SK-N-SH (cell line): ENCODE results near the gene LRIG1. TPM values are rescaled to one million over a fixed set of nuclear protein-coding genes. Genes with fewer than 3 reads are reported as not detected.

Experiments
- CTCF ChIA-PET: fragments of 300-600, 350-600 bp; formaldehyde crosslinking; extraction: SDS; loops from one replicate; lab custom pipeline; 2021; lab: Yijun Ruan, JAX
- POLR2A ChIA-PET: fragments of 350-600 bp; sonication (Branson Sonifier 250); formaldehyde crosslinking; extraction: SDS; loops from one replicate; lab custom pipeline; 2020; ENCODE audit warnings: antibody characterized with exemption, inconsistent platforms; lab: Yijun Ruan, JAX
- DNase-seq: peaks from one replicate; pipeline ENCODE4 v3.0.0; 2012
- H2AFZ ChIP-seq: fragments of 200-600 bp; sonication (generic); 2 replicates; pipeline ENCODE4 v1.8.1; 2016; ENCODE audit warnings: antibody characterized with exemption, mild to moderate bottlenecking, low read depth
- H3F3A ChIP-seq: fragments of 200-600 bp; sonication (generic); replicated peaks from 2 replicates; pipeline ENCODE3; 2016; ENCODE audit warnings: antibody characterized with exemption, mild to moderate bottlenecking; ENCODE audit not compliant: insufficient read depth
- H3K27ac ChIP-seq, 2 experiments: fragments of 200-500 bp in 1 of 2; fragments of 200-600 bp in 1 of 2; sonication (Bioruptor generic) in 1 of 2; sonication (generic), shearing (Covaris generic) in 1 of 2; 2 replicates each; pipeline versions ENCODE4 v1.5.1 to v1.6.1; 2014 to 2016; ENCODE audit warnings: low read depth in 2 of 2, inconsistent platforms in 1 of 2, low read length in 1 of 2, mild to moderate bottlenecking in 1 of 2, mixed read lengths in 1 of 2
- H3K27me3 ChIP-seq: fragments of 200-600 bp; sonication (generic), shearing (Covaris generic); 2 replicates; pipeline ENCODE4 v1.6.1; 2016; ENCODE audit warnings: mixed run types; ENCODE audit not compliant: insufficient read depth
- H3K36me3 ChIP-seq, 2 experiments: fragments of 200-500 bp in 1 of 2; fragments of 200-600 bp in 1 of 2; sonication (Bioruptor generic) in 1 of 2; sonication (generic) in 1 of 2; replicated peaks in 1 of 2; 2 replicates each; pipeline versions ENCODE3 to v1.5.1; 2014 to 2016; ENCODE audit warnings: low read length in 1 of 2, mild to moderate bottlenecking in 1 of 2; ENCODE audit not compliant: insufficient read depth in 2 of 2, control insufficient read depth in 1 of 2
- H3K4me1 ChIP-seq, 2 experiments: fragments of 200-500 bp in 1 of 2; fragments of 200-600 bp in 1 of 2; sonication (Bioruptor generic) in 1 of 2; sonication (generic), shearing (Covaris generic) in 1 of 2; 2 replicates each; pipeline versions ENCODE4 v1.5.1 to v1.6.1; 2014 to 2016; ENCODE audit warnings: low read depth in 1 of 2, low read length in 1 of 2, mixed run types in 1 of 2; ENCODE audit not compliant: insufficient read depth in 2 of 2, control insufficient read depth in 1 of 2
- H3K4me2 ChIP-seq: fragments of 200-600 bp; sonication (generic), shearing (Covaris generic); 2 replicates; pipeline ENCODE4 v1.6.1; 2017; ENCODE audit warnings: mixed run types
- H3K4me3 ChIP-seq, 2 experiments: fragments of 200-500 bp in 1 of 2; fragments of 200-600 bp in 1 of 2; sonication (Bioruptor generic) in 1 of 2; sonication (generic), shearing (Covaris generic) in 1 of 2; 2 replicates each; pipeline versions ENCODE4 v1.5.1 to v1.8.1; 2014 to 2016; ENCODE audit warnings: low read depth in 2 of 2, inconsistent platforms in 1 of 2, low read length in 1 of 2, mild to moderate bottlenecking in 1 of 2, mixed read lengths in 1 of 2, moderate library complexity in 1 of 2
- H3K79me2 ChIP-seq: fragments of 200-600 bp; sonication (generic); 2 replicates; pipeline ENCODE4 v1.8.1; 2017; ENCODE audit warnings: mild to moderate bottlenecking; ENCODE audit not compliant: insufficient read depth
- H3K9ac ChIP-seq: fragments of 200-600 bp; sonication (generic); 2 replicates; pipeline ENCODE4 v1.6.1; 2017; ENCODE audit warnings: mixed run types
- H3K9me2 ChIP-seq: fragments of 200-600 bp; sonication (generic); 2 replicates; pipeline ENCODE4 v1.6.1; 2017; ENCODE audit warnings: mixed run types
- H3K9me3 ChIP-seq: fragments of 200-600 bp; sonication (generic); 2 replicates; pipeline ENCODE4 v1.6.1; 2017; ENCODE audit warnings: mixed run types, mild to moderate bottlenecking, moderate library complexity
- H4K20me1 ChIP-seq: fragments of 200-600 bp; sonication (generic); 2 replicates; pipeline ENCODE4 v1.6.1; 2017; ENCODE audit warnings: mild to moderate bottlenecking, mixed run types; ENCODE audit not compliant: insufficient read depth
- CHD2 ChIP-seq: fragments of 150-350 bp; IDR thresholded peaks from 2 replicates; pipeline ENCODE4 v1.6.1; 2018; ENCODE audit warnings: low read length; ENCODE audit not compliant: partially characterized antibody
- EP300 ChIP-seq, 2 experiments: IDR thresholded peaks; 2 replicates each; pipeline versions ENCODE4 v1.4.0 to v1.6.1; 2012; ENCODE audit warnings: borderline replicate concordance in 1 of 2, low read depth in 1 of 2, low read length in 1 of 2
- FOSL2 ChIP-seq: IDR thresholded peaks from 2 replicates; pipeline ENCODE4 v1.4.0; 2012; ENCODE audit warnings: low read depth, mild to moderate bottlenecking, moderate library complexity, borderline replicate concordance
- FOXM1 ChIP-seq: IDR thresholded peaks from 2 replicates; pipeline ENCODE4 v1.4.0; 2012; ENCODE audit warnings: low read depth, mild to moderate bottlenecking
- GABPA ChIP-seq: IDR thresholded peaks from 2 replicates; pipeline ENCODE4 v1.4.0; 2012; ENCODE audit warnings: low read depth, mild to moderate bottlenecking
- GATA2 ChIP-seq: sonication (generic); formaldehyde crosslinking; IDR thresholded peaks from 2 replicates; pipeline ENCODE4 v1.5.0; 2020; ENCODE audit warnings: mild to moderate bottlenecking, missing genetic modification reagents
- JUND ChIP-seq: IDR thresholded peaks from 2 replicates; pipeline ENCODE4 v1.4.0; 2012
- MEF2A ChIP-seq: IDR thresholded peaks from 2 replicates; pipeline ENCODE4 v1.4.0; 2012; ENCODE audit warnings: low read depth, borderline replicate concordance
- MXI1 ChIP-seq: IDR thresholded peaks from 2 replicates; pipeline ENCODE4 v1.6.1; 2012; ENCODE audit warnings: mild to moderate bottlenecking, low read depth, low read length, improper control_type of control experiment
- NFIC ChIP-seq: IDR thresholded peaks from 2 replicates; pipeline ENCODE4 v1.4.0; 2012; ENCODE audit warnings: borderline replicate concordance
- RFX5 ChIP-seq: IDR thresholded peaks from 2 replicates; pipeline ENCODE4 v1.6.1; 2012; ENCODE audit warnings: mild to moderate bottlenecking, improper control_type of control experiment, low read length
- RXRA ChIP-seq: IDR thresholded peaks from 2 replicates; pipeline ENCODE4 v1.4.0; 2012; ENCODE audit warnings: low read depth, mild to moderate bottlenecking, borderline replicate concordance
- SMC3 ChIP-seq: IDR thresholded peaks from 2 replicates; pipeline ENCODE4 v1.6.1; 2012; ENCODE audit warnings: low read depth, low read length, improper control_type of control experiment
- TAF1 ChIP-seq: IDR thresholded peaks from 2 replicates; pipeline ENCODE4 v1.6.1; 2012; ENCODE audit warnings: low read depth, mild to moderate bottlenecking, low read length, moderate library complexity, borderline replicate concordance
- TCF12 ChIP-seq: IDR thresholded peaks from 2 replicates; pipeline ENCODE4 v1.4.0; 2012
- YY1 ChIP-seq: IDR thresholded peaks from 2 replicates; pipeline ENCODE4 v1.4.0; 2012; ENCODE audit warnings: low read depth, mild to moderate bottlenecking
- ZBTB33 ChIP-seq: IDR thresholded peaks from 2 replicates; pipeline ENCODE4 v1.4.0; 2012; ENCODE audit warnings: low read depth, borderline replicate concordance
- whole genome bisulfite sequencing: methylation state at CpG from one replicate; pipeline ENCODE4 v1.1.6; 2017; ENCODE audit warnings: low lambda C conversion rate; 5-methylcytosine and 5-hydroxymethylcytosine counted together
- polyA plus RNA-seq, 3 experiments: library from polyadenylated mRNA; depleted of rRNA; stranded (reverse); fragments of >200 nt; gene quantifications; 2 replicates each; pipeline ENCODE4 v1.2.3, GENCODE V29; 2012
- TF ChIP-seq, protein P1 (sequence below): IDR thresholded peaks from 2 replicates; pipeline ENCODE4; 2012
- TF ChIP-seq, protein P2 (sequence below): fragments of 200-600 bp; sonication (generic); IDR thresholded peaks from 2 replicates; pipeline ENCODE4 v1.6.1; 2017; ENCODE audit warnings: antibody characterized with exemption, mild to moderate bottlenecking, moderate library complexity
- TF ChIP-seq, protein P3 (sequence below): IDR thresholded peaks from 2 replicates; pipeline ENCODE4 v1.4.0; 2012; ENCODE audit warnings: low read depth

Gene LRIG1
- polyA plus RNA-seq, 1 of the 3 experiments (the other 2 are of a cell fraction): 1.7 TPM

GRCh38 chr3:66472313-66473134, 28.3 kb downstream of the LRIG1 start:
- POLR2A ChIA-PET: no interaction called here
- peak overlapping the region in 1 of 2 experiments; percentile 34; a peak in 2 of 4 replicates for H3K27ac ChIP-seq
- 29% methylated on average over 12 of the region's 12 CpGs for WGBS

DNA sequence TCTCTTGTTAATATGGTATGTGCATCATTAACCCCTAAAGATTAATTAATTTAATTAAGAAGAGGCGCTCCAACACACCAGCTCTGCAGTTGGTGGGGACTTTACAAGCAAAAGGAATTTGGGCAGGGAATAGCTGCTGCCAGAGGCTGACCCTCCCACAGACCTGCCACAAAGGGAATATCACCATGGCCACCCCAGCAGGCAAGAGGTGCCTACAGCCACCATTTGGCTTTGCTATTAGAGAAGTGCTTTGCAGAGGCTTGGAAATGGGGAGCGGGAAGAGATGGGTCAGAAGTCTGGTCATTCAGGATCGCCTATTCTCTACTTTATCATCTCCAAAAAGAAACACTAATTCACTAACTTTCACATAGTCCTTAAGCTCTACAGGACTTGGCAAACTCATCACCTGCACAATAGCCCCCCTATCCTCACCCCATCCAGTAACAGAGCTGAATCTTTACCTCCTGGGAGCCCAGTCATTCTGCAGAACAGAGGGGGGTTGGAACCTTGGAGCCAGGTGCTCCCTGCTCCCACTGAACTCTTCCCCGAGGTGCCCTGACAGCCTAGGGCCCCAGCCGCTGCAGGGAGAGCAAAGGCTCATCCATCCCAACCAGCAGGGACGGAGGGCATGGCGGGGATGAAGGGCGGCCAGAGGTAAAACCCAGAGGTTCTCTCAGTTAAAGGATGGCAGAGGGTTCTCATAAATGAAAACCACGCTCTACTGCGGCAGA, 29.7 kb downstream of the LRIG1 start:
- Histone ChIP-seq H3K9me3 (no peaks in the 10 kb centered on the region), H3K36me3 (no peaks in the 10 kb centered on the region), H2AFZ (no peak overlapping the region), H3K4me3 (no peak overlapping the region), H3K27ac (no peak overlapping the region), H3K9me2 (no peaks in the 10 kb centered on the region), H3K4me2 (no peak overlapping the region), H3K4me1 (no peaks in the 10 kb centered on the region; a peak in 1 of 4 replicates), H3K9ac (no peak overlapping the region), H4K20me1 (no peaks in the 10 kb centered on the region), H3K79me2 (no peaks in the 10 kb centered on the region), H3F3A (no peaks in the 10 kb centered on the region), H3K27me3 (no peaks in the 10 kb centered on the region)
- POLR2A ChIA-PET: no interaction called here
- DNase-seq: no peak
- WGBS: 98% methylated on average over 10 of the region's 10 CpGs
- CTCF ChIA-PET: interaction anchor here (1.1 to 1.8 kb wide), 2 partner anchors 64 to 76 kb away, joined by 3 to 8 read pairs; no protein-coding TSS in a partner anchor
- TF ChIP-seq TCF12 (no peak), FOXM1 (no peak), RXRA (no peak), MEF2A (no peak), YY1 (no peak), GATA2 (CRISPR knock-in tag) (no peak), CHD2 (no peak), RFX5 (no peak), GABPA (no peak)
- TF ChIP-seq, protein P1, sequence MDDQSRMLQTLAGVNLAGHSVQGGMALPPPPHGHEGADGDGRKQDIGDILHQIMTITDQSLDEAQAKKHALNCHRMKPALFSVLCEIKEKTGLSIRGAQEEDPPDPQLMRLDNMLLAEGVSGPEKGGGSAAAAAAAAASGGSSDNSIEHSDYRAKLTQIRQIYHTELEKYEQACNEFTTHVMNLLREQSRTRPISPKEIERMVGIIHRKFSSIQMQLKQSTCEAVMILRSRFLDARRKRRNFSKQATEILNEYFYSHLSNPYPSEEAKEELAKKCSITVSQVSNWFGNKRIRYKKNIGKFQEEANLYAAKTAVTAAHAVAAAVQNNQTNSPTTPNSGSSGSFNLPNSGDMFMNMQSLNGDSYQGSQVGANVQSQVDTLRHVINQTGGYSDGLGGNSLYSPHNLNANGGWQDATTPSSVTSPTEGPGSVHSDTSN: no peak
- TF ChIP-seq, protein P2, sequence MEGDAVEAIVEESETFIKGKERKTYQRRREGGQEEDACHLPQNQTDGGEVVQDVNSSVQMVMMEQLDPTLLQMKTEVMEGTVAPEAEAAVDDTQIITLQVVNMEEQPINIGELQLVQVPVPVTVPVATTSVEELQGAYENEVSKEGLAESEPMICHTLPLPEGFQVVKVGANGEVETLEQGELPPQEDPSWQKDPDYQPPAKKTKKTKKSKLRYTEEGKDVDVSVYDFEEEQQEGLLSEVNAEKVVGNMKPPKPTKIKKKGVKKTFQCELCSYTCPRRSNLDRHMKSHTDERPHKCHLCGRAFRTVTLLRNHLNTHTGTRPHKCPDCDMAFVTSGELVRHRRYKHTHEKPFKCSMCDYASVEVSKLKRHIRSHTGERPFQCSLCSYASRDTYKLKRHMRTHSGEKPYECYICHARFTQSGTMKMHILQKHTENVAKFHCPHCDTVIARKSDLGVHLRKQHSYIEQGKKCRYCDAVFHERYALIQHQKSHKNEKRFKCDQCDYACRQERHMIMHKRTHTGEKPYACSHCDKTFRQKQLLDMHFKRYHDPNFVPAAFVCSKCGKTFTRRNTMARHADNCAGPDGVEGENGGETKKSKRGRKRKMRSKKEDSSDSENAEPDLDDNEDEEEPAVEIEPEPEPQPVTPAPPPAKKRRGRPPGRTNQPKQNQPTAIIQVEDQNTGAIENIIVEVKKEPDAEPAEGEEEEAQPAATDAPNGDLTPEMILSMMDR: no peak
- TF ChIP-seq, protein P3, sequence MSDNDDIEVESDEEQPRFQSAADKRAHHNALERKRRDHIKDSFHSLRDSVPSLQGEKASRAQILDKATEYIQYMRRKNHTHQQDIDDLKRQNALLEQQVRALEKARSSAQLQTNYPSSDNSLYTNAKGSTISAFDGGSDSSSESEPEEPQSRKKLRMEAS: no peak

More at GRCh38 chr3:66472313-66473134, 28.3 kb downstream of the LRIG1 start:
- Histone ChIP-seq H4K20me1 (no peaks in the 10 kb centered on the region), H3K9me3 (no peaks in the 10 kb centered on the region)
- TF ChIP-seq GABPA (no peak), SMC3 (no peak), TCF12 (no peak), JUND (0 out of 2 replicates have a peak, but pooled peaks have one; percentile 4), FOSL2 (peak; percentile 17; the same call in 1 of the 2 replicates), EP300 (IDR thresholded peaks at IDR 0.05; ENCODE audit: borderline replicate concordance in 1 of 2, low read depth in 1 of 2, low read length in 1 of 2) (no peak), ZBTB33 (no peak), NFIC (no peak), MXI1 (no peak), RXRA (no peak), TAF1 (no peak)
- TF ChIP-seq, protein P3: peak; percentile 34; the same call in 1 of the 2 replicates
- TF ChIP-seq, all 33 proteins: peak for 3
- no peaks in the 10 kb centered on the region for H3K36me3 ChIP-seq
- peak overlapping the region; percentile 49; the same call in 1 of the 2 replicates for H2AFZ ChIP-seq
- no peaks in the 10 kb centered on the region for H3F3A ChIP-seq
- no peak overlapping the region for H3K9ac ChIP-seq
- no peak for DNase-seq
- peak overlapping the region; percentile 17; the same call in 1 of the 2 replicates for H3K4me2 ChIP-seq
- H3K4me3 ChIP-seq: no peak overlapping the region
- no peaks in the 10 kb centered on the region for H3K79me2 ChIP-seq
- H3K9me2 ChIP-seq: no peaks in the 10 kb centered on the region
- peaks cover 0 to 2% of the 10 kb centered on the region in 2 experiments; a peak in 2 of 4 replicates for H3K4me1 ChIP-seq
- CTCF ChIA-PET: interaction anchor here (0.6 to 1.8 kb wide), 3 partner anchors 35 to 168 kb away, joined by 3 to 8 read pairs (median 3); no protein-coding TSS in a partner anchor
- no peaks in the 10 kb centered on the region for H3K27me3 ChIP-seq
